Measurements from ENCODE around the gene GRM4. TPM values are rescaled to one million over a fixed set of nuclear protein-coding genes. Genes with fewer than 3 reads are reported as not detected.

Gene GRM4
- total RNA-seq, 1 experiment from 2014 or later, result not detected

- TF ChIP-seq EZH2 (IDR thresholded peaks at IDR 0.05; ENCODE audit: low read depth) (no peak), CTCF (conservative IDR thresholded peaks at IDR 0.05) (no peak)
Observed at GRCh38 chr6:34064675-34065074, 81.2 kb downstream of the GRM4 start.

GRCh38 chr6:34063651-34064050, 82.2 kb downstream of the GRM4 start:
- H3F3A ChIP-seq (ENCODE audit: insufficient read depth, low read depth), result no peaks in the 10 kb centered on the region
- no peak for DNase-seq
- no peaks in the 10 kb centered on the region for H3K9me3 ChIP-seq (ENCODE audit: insufficient read depth, low read depth)
- no peaks in the 10 kb centered on the region for H3K79me2 ChIP-seq (ENCODE audit: low read depth)
- ChIA-PET CTCF (interaction anchor here (1.2 kb wide), 1 partner anchor 8 kb away, joined by 3 read pairs; no protein-coding TSS in a partner anchor), POLR2A (ENCODE audit: unreplicated experiment) (no interaction called here)
- H3K36me3 ChIP-seq (ENCODE audit: low read depth), result no peaks in the 10 kb centered on the region
- no peak overlapping the region for H3K4me3 ChIP-seq
- H3K4me2 ChIP-seq, result no peak overlapping the region
- H3K4me1 ChIP-seq (replicated peaks; ENCODE audit: insufficient read depth), result no peaks in the 10 kb centered on the region
- no peak overlapping the region for H2AFZ ChIP-seq
- peaks cover 94% of the 10 kb centered on the region for H3K27me3 ChIP-seq (ENCODE audit: insufficient read depth, low read depth)
- BruUV-seq (replicated peaks), result no TSS peak
- TF ChIP-seq CTCF (conservative IDR thresholded peaks at IDR 0.05), result no peak
- no peaks in the 10 kb centered on the region for H3K9me2 ChIP-seq (ENCODE audit: insufficient read depth)
- intact Hi-C loops (cut with micrococcal nuclease; ENCODE audit: unreplicated experiment), result loop anchor here (1.0 kb wide), 1 partner anchor 293 kb away; no protein-coding TSS in a partner anchor
- H4K20me1 ChIP-seq (ENCODE audit: insufficient read depth), result peaks cover 5% of the 10 kb centered on the region; the same call in 1 of the 2 replicates
- no peak overlapping the region for H3K27ac ChIP-seq

More at GRCh38 chr6:34064675-34065074, 81.2 kb downstream of the GRM4 start:
- Histone ChIP-seq H3K27ac (no peak overlapping the region), H3K79me2 (ENCODE audit: low read depth) (no peaks in the 10 kb centered on the region), H2AFZ (no peak overlapping the region), H3K27me3 (ENCODE audit: insufficient read depth, low read depth) (peaks cover 90% of the 10 kb centered on the region), H3K9me2 (ENCODE audit: insufficient read depth) (no peaks in the 10 kb centered on the region), H3K36me3 (ENCODE audit: low read depth) (no peaks in the 10 kb centered on the region), H3K4me2 (no peak overlapping the region), H3F3A (ENCODE audit: insufficient read depth, low read depth) (no peaks in the 10 kb centered on the region), H4K20me1 (ENCODE audit: insufficient read depth) (peaks cover 5% of the 10 kb centered on the region; the same call in 1 of the 2 replicates), H3K9me3 (ENCODE audit: insufficient read depth, low read depth) (no peaks in the 10 kb centered on the region), H3K4me1 (replicated peaks; ENCODE audit: insufficient read depth) (no peaks in the 10 kb centered on the region), H3K4me3 (no peak overlapping the region)
- intact Hi-C loops (cut with micrococcal nuclease; ENCODE audit: unreplicated experiment), result loop anchor here (1.0 kb wide), 1 partner anchor 294 kb away; no protein-coding TSS in a partner anchor
- CTCF ChIA-PET, result interaction anchor here (1.2 kb wide), 1 partner anchor 9 kb away, joined by 3 read pairs; no protein-coding TSS in a partner anchor
- DNase-seq, result no peak
- POLR2A ChIA-PET (ENCODE audit: unreplicated experiment), result no interaction called here
- no TSS peak for BruUV-seq (replicated peaks)

GRCh38 chr6:34062815-34063214, 83.1 kb downstream of the GRM4 start:
- no peaks in the 10 kb centered on the region for H3K9me2 ChIP-seq (ENCODE audit: insufficient read depth)
- no peaks in the 10 kb centered on the region for H3K9me3 ChIP-seq (ENCODE audit: insufficient read depth, low read depth)
- DNase-seq, result no peak
- CTCF ChIA-PET, result no interaction called here
- no peak overlapping the region for H3K4me3 ChIP-seq
- H3K27ac ChIP-seq, result no peak overlapping the region
- H3K36me3 ChIP-seq (ENCODE audit: low read depth), result no peaks in the 10 kb centered on the region
- no TSS peak for BruUV-seq (replicated peaks)
- H3K4me1 ChIP-seq (replicated peaks; ENCODE audit: insufficient read depth), result no peaks in the 10 kb centered on the region
- H3K79me2 ChIP-seq (ENCODE audit: low read depth), result no peaks in the 10 kb centered on the region
- H4K20me1 ChIP-seq (ENCODE audit: insufficient read depth), result peaks cover 5% of the 10 kb centered on the region; the same call in 1 of the 2 replicates
- TF ChIP-seq EZH2 (IDR thresholded peaks at IDR 0.05; ENCODE audit: low read depth) (no peak), CTCF (conservative IDR thresholded peaks at IDR 0.05) (peak; percentile 42; the same call in 1 of the 2 replicates)
- H3K27me3 ChIP-seq (ENCODE audit: insufficient read depth, low read depth), result peaks cover 94% of the 10 kb centered on the region
- no peak overlapping the region for H3K4me2 ChIP-seq
- intact Hi-C loops (cut with micrococcal nuclease; ENCODE audit: unreplicated experiment), result no loop called here
- POLR2A ChIA-PET (ENCODE audit: unreplicated experiment), result no interaction called here
- no peaks in the 10 kb centered on the region for H3F3A ChIP-seq (ENCODE audit: insufficient read depth, low read depth)
- no peak overlapping the region for H2AFZ ChIP-seq

Data from PC-9 (cell line).